LNCAP (cell line): ENCODE measurements around the gene TBX4.

Source experiments
- CTCF ChIP-seq: fragments of 450-650 bp; IDR thresholded peaks from 2 replicates; pipeline ENCODE4 v1.5.1; 2017; ENCODE audit warnings: mild to moderate bottlenecking

TBX4 gene

GRCh38 chr17:61457226-61457983 lies 5.2 kb downstream of the TBX4 start:
- TF ChIP-seq CTCF = no peak

- no peak for TF ChIP-seq CTCF
These were observed 5.8 kb downstream of the TBX4 start for GRCh38 chr17:61458000-61458399.

GRCh38 chr17:61458421-61459141 lies 6.4 kb downstream of the TBX4 start:
- no peak for TF ChIP-seq CTCF

GRCh38 chr17:61459142-61459809 lies 7.1 kb downstream of the TBX4 start:
- TF ChIP-seq CTCF = no peak

- no peak for TF ChIP-seq CTCF
These were observed 7.9 kb downstream of the TBX4 start for GRCh38 chr17:61459939-61460718.

GRCh38 chr17:61460796-61461585 lies 8.8 kb downstream of the TBX4 start:
- no peak for TF ChIP-seq CTCF
